M059J (cell line): ENCODE results near the gene NOL4L. TPM values are rescaled to one million over a fixed set of nuclear protein-coding genes. Genes with fewer than 3 reads are reported as not detected.

Experiments used
- DNase-seq: peaks from one replicate; pipeline ENCODE4 v3.0.0-alpha.2; 2012; ENCODE audit warnings: low read depth
- total RNA-seq: library from RNA; depleted of rRNA; stranded (reverse); fragments of >200 nt; shearing (Covaris generic); gene quantifications from 2 replicates; pipeline ENCODE4 v1.2.3, GENCODE V29; 2014

NOL4L gene
- total RNA-seq, 1 experiment from 2014 or later, result 14.2 TPM

- no peak for DNase-seq
Observed at GRCh38 chr20:32447136-32448027, 137.8 kb downstream of the NOL4L start.

GRCh38 chr20:32446301-32447100 lies 138.6 kb downstream of the NOL4L start:
- no peak for DNase-seq

GRCh38 chr20:32445539-32446273 lies 139.4 kb downstream of the NOL4L start:
- DNase-seq, result no peak

GRCh38 chr20:32444474-32445220 lies 140.5 kb downstream of the NOL4L start:
- DNase-seq, result no peak

- peak; percentile 34 for DNase-seq
Observed at GRCh38 chr20:32443386-32443974, 141.7 kb downstream of the NOL4L start.

- no peak for DNase-seq
Observed at GRCh38 chr20:32442630-32443373, 142.3 kb downstream of the NOL4L start.

- no peak for DNase-seq
Observed at GRCh38 chr20:32441638-32442037, 143.5 kb downstream of the NOL4L start.

- DNase-seq, result no peak
Observed at GRCh38 chr20:32440758-32441078, 144.4 kb downstream of the NOL4L start.

GRCh38 chr20:32440069-32440757 lies 144.9 kb downstream of the NOL4L start:
- no peak for DNase-seq

GRCh38 chr20:32439132-32439829 lies 145.9 kb downstream of the NOL4L start:
- DNase-seq, result peak; percentile 84

GRCh38 chr20:32438331-32438858 lies 146.7 kb downstream of the NOL4L start:
- DNase-seq, result no peak

GRCh38 chr20:32437391-32438074 lies 147.6 kb downstream of the NOL4L start:
- DNase-seq, result no peak

- DNase-seq, result no peak
Observed at GRCh38 chr20:32436968-32437367, 148.2 kb downstream of the NOL4L start.

- no peak for DNase-seq
Observed at GRCh38 chr20:32436142-32436861, 148.8 kb downstream of the NOL4L start.

- DNase-seq, result no peak
Observed at GRCh38 chr20:32435449-32436107, 149.6 kb downstream of the NOL4L start.

- DNase-seq, result no peak
Observed at GRCh38 chr20:32434434-32434833, 150.7 kb downstream of the NOL4L start.
